GM12891 (cell line): ENCODE results near the gene DLGAP4.

Experiments
- POLR2A ChIP-seq: IDR thresholded peaks from 2 replicates; pipeline ENCODE4 v1.6.1; 2011; ENCODE audit warnings: low read depth, low read length, control low read depth
- POLR2AphosphoS5 ChIP-seq: IDR thresholded peaks from 2 replicates; pipeline ENCODE4 v1.6.1; 2011; ENCODE audit warnings: low read depth, low read length, control low read depth
- SPI1 ChIP-seq: IDR thresholded peaks from 2 replicates; pipeline ENCODE4 v1.6.1; 2011; ENCODE audit warnings: low read depth, low read length, control low read depth

- no peak for TF ChIP-seq POLR2A
- TF ChIP-seq POLR2AphosphoS5: no peak
- TF ChIP-seq SPI1: no peak
Measured at GRCh38 chr20:36320261-36320897, 14.2 kb downstream of the DLGAP4 start.
